Esophagus squamous epithelium (tissue), 5 donors: ENCODE results near the gene HTR2B. TPM values are rescaled to one million over a fixed set of nuclear protein-coding genes. Genes with fewer than 3 reads are reported as not detected.

Experiments
- DNase-seq: peaks from one replicate; lab custom pipeline; 2025; lab: John Stamatoyannopoulos, UW
- H3K27ac ChIP-seq, 4 donors: fragments of 200-600 bp; sonication (generic); one replicate each; pipeline ENCODE4 v1.5.1; 2016 to 2019; ENCODE audit warnings: mild to moderate bottlenecking in 1 of 4
- H3K27me3 ChIP-seq, 4 donors: fragments of 200-600 bp; sonication (generic); 1 replicate in 3 of 4; 2 replicates in 1 of 4; pipeline versions ENCODE4 v1.5.1 to v1.6.0; 2017 to 2021; ENCODE audit warnings: antibody characterized with exemption in 1 of 4
- H3K36me3 ChIP-seq, 3 donors: fragments of 200-600 bp; sonication (generic); one replicate each; pipeline ENCODE4 v1.5.1; 2016 to 2019
- H3K4me1 ChIP-seq, 3 donors: fragments of 200-600 bp; sonication (generic); one replicate each; pipeline ENCODE4 v1.5.1; 2017 to 2019
- H3K4me3 ChIP-seq, 4 donors: fragments of 200-600 bp; sonication (generic); 1 replicate in 3 of 4; 2 replicates in 1 of 4; pipeline ENCODE4 v1.5.1; 2016 to 2019; ENCODE audit warnings: mild to moderate bottlenecking in 2 of 4, moderate library complexity in 1 of 4
- H3K9me3 ChIP-seq, 3 donors: fragments of 200-600 bp; sonication (generic); one replicate each; pipeline ENCODE4 v1.5.1; 2016 to 2019
- POLR2A ChIP-seq, 4 donors: fragments of 450-650 bp; IDR thresholded peaks; one replicate each; pipeline ENCODE4 v1.6.1; 2017; ENCODE audit warnings: antibody characterized with exemption in 4 of 4, mild to moderate bottlenecking in 4 of 4, moderate library complexity in 3 of 4
- WGBS, 2 donors: methylation state at CpG; one replicate each; pipeline ENCODE4 v1.1.5; 2018; 5-methylcytosine and 5-hydroxymethylcytosine counted together
- intact Hi-C: fragments of 100-400 bp; cut with DNase I; formaldehyde crosslinking; loops from one replicate; pipeline ENCODE4 v1.15.0; 2022
- total RNA-seq, 4 donors: library from RNA; depleted of rRNA; stranded (reverse); fragments of >200 nt; gene quantifications; one replicate each; pipeline ENCODE4 v1.1.0, GENCODE V29; 2016
- TF ChIP-seq, protein P1 (sequence below), 6 experiments: fragments of 450-650 bp in 4 of 6; fragments of 200-600 bp in 2 of 6; sonication (generic) in 2 of 6; IDR thresholded peaks; one replicate each; pipeline ENCODE4 v1.5.1; 2016 to 2019; ENCODE audit warnings: antibody characterized with exemption in 6 of 6, mild to moderate bottlenecking in 4 of 6, moderate library complexity in 4 of 6
- donor health status: DM: yes; HTN: yes; CAD: no.

HTR2B gene
- total RNA-seq, 4 donors from 2014 or later: 0.22 to 0.76 TPM; not detected in 2

DNA sequence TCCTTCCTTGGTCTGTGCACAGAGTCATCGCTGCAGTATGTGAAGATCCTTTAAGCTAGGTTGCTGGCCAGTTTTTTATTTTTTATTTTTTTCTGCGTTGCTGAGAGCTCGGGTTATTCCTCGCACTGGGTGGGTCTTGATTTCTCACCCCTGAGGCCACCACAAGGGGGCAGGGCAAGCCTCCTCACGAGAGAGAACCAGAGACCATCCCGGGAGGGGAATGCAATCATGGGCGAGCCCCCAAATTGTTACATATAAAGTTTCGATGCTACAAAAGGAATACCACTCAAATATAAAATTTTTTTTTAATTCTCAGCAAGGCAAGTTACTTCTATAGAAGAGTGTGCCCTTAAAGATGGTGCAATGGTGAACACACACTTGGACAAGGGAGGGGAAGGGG is 24.9 kb downstream of the HTR2B start:
- DNase-seq: no peak
- Histone ChIP-seq H3K4me1 (peaks cover 0 to 5% (median 0%) of the 10 kb centered on the region in 3 donors), H3K36me3 (peaks cover 0 to 79% (median 4%) of the 10 kb centered on the region in 3 donors), H3K9me3 (peaks cover 0 to 25% (median 17%) of the 10 kb centered on the region in 3 donors), H3K27ac (no peak overlapping the region), H3K4me3 (no peak overlapping the region), H3K27me3 (no peaks in the 10 kb centered on the region)
- no peak for TF ChIP-seq POLR2A (IDR thresholded peaks at IDR 0.05)
- TF ChIP-seq, protein P1, sequence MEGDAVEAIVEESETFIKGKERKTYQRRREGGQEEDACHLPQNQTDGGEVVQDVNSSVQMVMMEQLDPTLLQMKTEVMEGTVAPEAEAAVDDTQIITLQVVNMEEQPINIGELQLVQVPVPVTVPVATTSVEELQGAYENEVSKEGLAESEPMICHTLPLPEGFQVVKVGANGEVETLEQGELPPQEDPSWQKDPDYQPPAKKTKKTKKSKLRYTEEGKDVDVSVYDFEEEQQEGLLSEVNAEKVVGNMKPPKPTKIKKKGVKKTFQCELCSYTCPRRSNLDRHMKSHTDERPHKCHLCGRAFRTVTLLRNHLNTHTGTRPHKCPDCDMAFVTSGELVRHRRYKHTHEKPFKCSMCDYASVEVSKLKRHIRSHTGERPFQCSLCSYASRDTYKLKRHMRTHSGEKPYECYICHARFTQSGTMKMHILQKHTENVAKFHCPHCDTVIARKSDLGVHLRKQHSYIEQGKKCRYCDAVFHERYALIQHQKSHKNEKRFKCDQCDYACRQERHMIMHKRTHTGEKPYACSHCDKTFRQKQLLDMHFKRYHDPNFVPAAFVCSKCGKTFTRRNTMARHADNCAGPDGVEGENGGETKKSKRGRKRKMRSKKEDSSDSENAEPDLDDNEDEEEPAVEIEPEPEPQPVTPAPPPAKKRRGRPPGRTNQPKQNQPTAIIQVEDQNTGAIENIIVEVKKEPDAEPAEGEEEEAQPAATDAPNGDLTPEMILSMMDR (IDR thresholded peaks at IDR 0.05): no peak
- 95 to 96% methylated on average over 6 to 8 of the region's 8 CpGs for WGBS, 2 donors
- intact Hi-C loops: loop anchor here (10.0 kb wide), 1 partner anchor 355 kb away; no protein-coding TSS in a partner anchor

DNA sequence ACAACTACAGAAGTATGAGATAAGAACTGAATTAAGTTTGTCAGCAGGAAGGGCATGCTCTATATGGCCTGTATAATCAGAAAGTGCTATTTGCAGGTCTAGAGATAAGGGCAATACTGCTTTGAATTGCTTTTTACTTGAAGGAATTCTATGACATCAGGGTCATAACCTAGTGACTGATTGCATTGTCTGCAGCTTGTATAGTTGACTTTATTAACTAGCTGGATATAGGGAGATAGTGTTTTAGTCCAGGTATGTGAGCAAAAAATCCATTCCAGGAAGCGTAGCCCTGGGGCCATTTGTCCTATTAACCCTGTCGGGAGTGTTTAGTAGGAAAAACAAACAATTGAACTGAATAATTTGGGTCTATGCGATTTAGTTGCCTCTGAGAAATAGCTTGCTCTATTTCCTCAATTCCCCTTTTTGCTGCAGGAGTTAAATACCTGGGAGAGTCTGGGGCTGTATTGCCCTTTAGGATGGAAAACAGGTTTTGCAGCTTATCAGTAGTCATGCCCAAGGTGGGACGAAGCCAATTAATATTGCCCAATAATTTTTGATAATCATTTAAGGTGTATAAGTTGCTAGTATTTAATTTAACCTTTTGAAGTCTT is 30.0 kb downstream of the HTR2B start:
- Histone ChIP-seq H3K27ac (no peak overlapping the region), H3K36me3 (peaks cover 0 to 99% (median 3%) of the 10 kb centered on the region in 3 donors), H3K27me3 (no peaks in the 10 kb centered on the region), H3K4me3 (no peak overlapping the region), H3K4me1 (no peaks in the 10 kb centered on the region), H3K9me3 (peaks cover 0 to 20% (median 16%) of the 10 kb centered on the region in 3 donors)
- 77% methylated on average over 4 of the region's 4 CpGs for WGBS, 2 donors
- intact Hi-C loops: no loop called here
- no peak for DNase-seq
- TF ChIP-seq POLR2A (IDR thresholded peaks at IDR 0.05): no peak
- TF ChIP-seq, protein P1 (IDR thresholded peaks at IDR 0.05): no peak

DNA sequence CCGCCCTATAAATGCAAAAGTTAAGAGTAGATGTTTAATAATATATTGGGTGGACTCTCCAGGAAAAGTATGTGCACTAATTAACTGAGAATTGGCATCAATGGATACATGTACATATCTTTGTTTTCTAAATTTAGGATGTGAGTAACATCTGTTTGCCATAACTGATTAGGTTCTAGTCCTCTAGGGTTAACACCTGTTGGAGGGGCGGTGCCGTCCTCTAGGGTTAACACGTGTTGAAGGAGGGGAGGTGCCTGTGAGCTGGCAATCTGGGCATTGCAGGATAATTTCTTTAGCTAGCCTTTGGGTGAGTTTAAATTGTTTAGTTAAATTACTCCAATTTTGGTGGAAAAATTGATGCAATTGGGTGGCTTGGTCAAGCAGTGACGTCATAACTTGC is 30.9 kb downstream of the HTR2B start:
- no peak for DNase-seq
- TF ChIP-seq, protein P1 (IDR thresholded peaks at IDR 0.05): no peak
- TF ChIP-seq POLR2A (IDR thresholded peaks at IDR 0.05): no peak
- no peak overlapping the region for H3K4me3 ChIP-seq
- H3K4me1 ChIP-seq: no peaks in the 10 kb centered on the region
- 91 to 93% methylated on average over 5 of the region's 5 CpGs for WGBS, 2 donors
- peaks cover 0 to 99% (median 0%) of the 10 kb centered on the region in 3 donors for H3K36me3 ChIP-seq
- H3K9me3 ChIP-seq: peaks cover 0 to 11% (median 6%) of the 10 kb centered on the region in 3 donors
- intact Hi-C loops: no loop called here
- no peaks in the 10 kb centered on the region for H3K27me3 ChIP-seq
- H3K27ac ChIP-seq: no peak overlapping the region

DNA sequence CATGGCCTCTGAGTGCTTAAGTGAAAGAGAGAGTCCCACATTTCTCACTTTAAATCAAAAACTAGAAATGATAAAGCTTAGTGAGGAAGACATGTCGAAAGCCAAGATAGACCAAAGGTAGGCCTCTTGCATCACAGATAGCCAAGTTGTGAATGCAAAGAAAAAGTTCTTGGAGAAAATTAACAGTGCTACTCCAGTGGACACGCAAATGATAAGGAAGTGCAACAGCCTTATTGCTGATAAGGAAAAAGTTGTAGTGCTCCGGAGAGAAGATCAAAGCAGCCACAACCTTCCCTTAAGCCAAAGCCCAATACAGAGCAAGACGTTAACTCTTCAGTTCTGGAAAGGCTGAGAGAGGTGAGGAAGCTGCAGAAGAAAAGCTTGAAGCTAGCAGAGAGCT is 36.1 kb downstream of the HTR2B start:
- TF ChIP-seq, protein P1 (IDR thresholded peaks at IDR 0.05): no peak
- no peak for TF ChIP-seq POLR2A (IDR thresholded peaks at IDR 0.05)
- Histone ChIP-seq H3K9me3 (no peaks in the 10 kb centered on the region), H3K27ac (no peak overlapping the region), H3K36me3 (peaks cover 17 to 100% (median 28%) of the 10 kb centered on the region in 3 donors), H3K4me3 (no peak overlapping the region), H3K4me1 (no peaks in the 10 kb centered on the region), H3K27me3 (no peaks in the 10 kb centered on the region)
- intact Hi-C loops: no loop called here
- 82 to 94% methylated on average over 4 of the region's 4 CpGs for WGBS, 2 donors
- no peak for DNase-seq

DNA sequence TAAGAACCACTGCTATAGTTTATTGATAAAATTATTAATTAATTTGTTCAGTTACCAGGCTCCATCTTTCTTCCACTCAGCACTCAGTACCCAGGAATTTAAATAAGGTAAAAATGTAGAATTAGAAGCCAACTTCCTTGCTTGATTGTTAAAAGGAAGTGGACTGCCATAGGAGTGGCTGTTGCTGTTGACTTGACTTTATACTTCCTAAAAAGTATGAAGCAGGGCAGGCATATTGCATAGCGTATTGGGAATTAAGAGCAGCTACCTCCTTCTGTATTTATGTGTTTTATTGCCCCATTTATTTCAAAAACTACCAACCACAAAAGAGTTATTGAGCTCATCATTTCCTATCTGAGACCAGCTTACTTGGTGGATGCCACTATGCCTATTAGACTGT is 40.3 kb downstream of the HTR2B start:
- no peak for DNase-seq
- WGBS, 2 donors: 81 to 87% methylated on average over 1 of the region's 1 CpG
- H3K36me3 ChIP-seq: peaks cover 17 to 100% (median 54%) of the 10 kb centered on the region in 3 donors
- intact Hi-C loops: no loop called here
- TF ChIP-seq, protein P1 (IDR thresholded peaks at IDR 0.05): no peak
- TF ChIP-seq POLR2A (IDR thresholded peaks at IDR 0.05): no peak
- H3K4me1 ChIP-seq: no peaks in the 10 kb centered on the region
- no peak overlapping the region for H3K27ac ChIP-seq
- no peaks in the 10 kb centered on the region for H3K9me3 ChIP-seq
- H3K4me3 ChIP-seq: no peak overlapping the region
- no peaks in the 10 kb centered on the region for H3K27me3 ChIP-seq
